ENCODE data around the gene PPM1J.
A peak's percentile ranks its signal among the peaks of the same experiment; 100 is the strongest.
"Not testable (repeated sequence)": the region's sequence is repeated elsewhere in the genome, so short reads cannot be mapped to it uniquely, and the experiment has no call there.

PPM1J gene

DNA sequence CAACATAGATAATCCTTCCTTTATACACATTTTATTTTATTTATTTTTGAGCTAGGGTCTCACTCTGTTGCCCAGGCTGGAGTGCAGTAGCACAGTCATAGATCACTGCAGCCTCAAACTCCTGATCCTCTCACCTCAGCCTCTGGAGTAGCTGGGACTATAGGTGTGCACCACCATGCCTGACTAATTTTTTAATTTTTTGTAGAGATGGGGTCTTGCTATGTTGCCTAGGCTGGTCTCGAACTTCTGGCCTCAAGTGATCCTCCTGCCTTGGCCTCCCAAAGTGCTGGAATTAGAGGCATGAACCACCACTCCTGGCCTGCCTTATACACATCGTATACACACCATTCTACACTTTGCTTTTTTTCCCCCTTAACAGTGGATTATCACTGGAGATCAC is 6.2 kb upstream of the PPM1J start:
- not testable (repeated sequence) for DNase-seq

DNA sequence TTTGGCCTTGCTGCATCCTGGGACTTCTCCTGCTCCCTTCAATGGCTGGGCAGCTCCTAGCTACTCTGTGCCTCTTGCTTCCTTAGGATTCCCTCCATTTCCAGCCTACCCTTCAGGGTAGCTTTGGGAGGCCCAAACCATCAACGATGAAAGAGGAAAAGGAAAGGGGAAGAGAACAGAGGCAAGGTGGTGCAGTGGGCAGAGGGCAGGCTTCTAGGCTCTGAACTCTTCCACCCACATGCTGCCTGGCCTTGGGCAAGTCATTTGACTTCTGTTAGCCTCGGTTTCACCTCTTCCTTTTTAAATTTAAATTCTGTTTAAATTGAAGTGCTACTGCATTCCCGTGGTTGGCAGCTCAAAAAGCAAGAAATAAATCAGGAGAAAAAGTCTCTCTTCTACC is 5.7 kb upstream of the PPM1J start:
- no peak for DNase-seq

DNA sequence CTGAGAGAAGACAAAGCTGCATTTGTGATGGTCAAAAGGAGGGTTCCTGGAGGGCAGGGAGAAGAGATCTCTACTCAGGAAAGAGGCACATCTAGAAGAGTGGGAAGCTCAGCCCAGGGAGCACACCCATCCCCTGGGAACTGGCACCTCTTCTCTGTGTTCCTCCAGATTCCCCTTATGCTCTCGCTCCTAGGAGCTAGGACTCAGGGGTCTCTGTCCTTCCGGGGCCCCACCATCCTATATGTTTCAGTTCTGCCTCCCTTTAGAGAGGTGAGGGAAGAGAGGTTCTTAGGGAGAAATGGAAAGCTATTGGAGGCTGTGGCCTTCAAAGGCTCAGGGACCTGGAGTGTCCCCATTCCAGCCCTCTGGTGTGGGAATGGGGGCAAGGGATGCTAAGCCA is 4.6 kb upstream of the PPM1J start:
- no peak for DNase-seq

DNA sequence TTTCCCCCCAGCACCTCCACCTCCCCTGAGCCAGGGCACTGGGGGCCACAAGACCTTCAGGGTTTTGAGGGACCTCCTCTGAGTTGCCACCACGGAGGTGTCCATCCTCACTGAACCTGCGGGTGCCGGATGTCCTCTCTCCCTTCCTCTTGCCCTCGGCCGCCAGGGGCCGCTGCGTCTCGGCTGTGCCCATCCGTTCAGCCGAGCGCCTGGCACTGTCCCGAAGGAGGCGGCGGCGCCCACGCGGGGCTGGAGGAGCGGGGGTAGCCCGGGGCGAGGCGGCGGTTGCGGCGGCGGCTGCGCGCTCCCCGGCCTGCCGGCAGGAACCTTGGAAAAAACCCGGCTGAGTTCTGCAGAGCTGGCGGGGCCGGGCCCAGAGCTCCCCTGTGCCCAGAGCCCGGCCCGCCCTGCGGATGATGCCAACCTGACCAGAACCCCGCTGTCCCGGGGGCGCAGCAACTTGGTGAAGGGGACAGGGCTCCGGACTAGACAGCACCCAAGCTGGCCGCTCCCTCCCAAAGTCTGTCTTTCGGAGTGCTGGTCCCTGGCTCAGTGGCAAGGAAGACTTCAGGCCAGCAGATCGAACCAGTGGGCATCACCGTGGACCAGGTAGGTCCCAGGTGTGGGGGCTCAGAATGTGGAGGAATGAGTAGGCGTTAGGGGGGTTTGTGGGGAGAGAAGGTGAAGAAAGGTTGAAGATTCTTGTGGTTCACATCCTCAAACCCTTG is 3.7 kb upstream of the PPM1J start:
- peak; percentile 73 for DNase-seq

DNA sequence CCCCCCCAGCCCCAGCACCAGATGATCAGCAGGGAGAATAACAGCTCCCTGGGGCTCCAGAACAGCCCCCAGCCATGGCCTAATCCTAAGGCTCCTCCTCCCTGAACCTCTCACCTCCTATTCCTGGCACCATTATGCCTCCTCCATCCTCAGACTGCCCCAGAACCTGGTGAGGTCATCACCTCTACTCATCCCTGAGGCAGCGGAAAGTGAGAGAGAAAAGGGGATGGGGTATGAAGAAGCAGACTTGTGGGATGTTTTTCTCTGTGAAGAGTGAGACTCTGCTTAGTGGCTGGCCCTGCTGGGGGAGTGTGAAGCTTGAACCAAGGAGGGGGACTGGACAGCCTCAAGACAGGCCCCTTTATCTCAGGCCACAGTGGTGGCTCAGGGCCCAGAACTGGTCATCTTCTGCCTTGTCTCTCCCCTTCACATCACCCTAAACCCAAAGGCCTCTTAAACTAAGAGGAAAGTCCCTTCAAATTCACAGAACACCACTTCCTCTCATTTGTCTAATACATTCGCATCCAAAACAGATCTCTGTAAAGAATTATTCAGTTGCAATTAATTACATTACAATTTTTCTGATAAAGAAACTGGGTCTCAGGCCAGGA is 2.2 kb upstream of the PPM1J start:
- no peak for DNase-seq

DNA sequence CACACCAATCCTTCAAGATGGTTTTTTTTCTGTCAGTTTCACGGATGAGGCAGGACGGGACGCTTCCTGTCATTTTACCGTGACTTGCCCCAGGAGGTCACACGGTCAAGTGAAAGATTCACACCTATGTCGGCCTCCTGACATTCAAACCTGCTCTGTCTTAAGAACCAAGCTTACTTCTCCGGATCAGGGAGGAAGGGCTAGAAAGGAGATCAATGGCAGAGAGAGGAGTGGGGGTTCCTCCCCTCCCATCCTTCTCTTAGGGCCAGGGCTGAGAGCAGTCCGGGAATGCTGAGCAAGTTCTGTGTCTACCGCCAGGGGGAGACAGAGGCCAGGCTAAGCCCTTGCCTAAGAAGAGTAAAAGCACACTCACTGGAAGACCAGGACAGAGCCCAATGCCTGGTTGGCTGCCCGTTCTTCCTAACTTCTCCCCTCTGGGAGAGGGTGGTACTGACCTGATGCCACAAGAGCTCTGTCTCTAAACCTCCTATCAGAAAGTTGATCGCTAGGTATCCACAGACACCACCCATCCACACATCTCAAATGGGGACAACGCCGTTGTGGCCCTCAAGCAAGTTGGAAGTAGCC is 1.1 kb upstream of the PPM1J start:
- peak; percentile 68 for DNase-seq

DNA sequence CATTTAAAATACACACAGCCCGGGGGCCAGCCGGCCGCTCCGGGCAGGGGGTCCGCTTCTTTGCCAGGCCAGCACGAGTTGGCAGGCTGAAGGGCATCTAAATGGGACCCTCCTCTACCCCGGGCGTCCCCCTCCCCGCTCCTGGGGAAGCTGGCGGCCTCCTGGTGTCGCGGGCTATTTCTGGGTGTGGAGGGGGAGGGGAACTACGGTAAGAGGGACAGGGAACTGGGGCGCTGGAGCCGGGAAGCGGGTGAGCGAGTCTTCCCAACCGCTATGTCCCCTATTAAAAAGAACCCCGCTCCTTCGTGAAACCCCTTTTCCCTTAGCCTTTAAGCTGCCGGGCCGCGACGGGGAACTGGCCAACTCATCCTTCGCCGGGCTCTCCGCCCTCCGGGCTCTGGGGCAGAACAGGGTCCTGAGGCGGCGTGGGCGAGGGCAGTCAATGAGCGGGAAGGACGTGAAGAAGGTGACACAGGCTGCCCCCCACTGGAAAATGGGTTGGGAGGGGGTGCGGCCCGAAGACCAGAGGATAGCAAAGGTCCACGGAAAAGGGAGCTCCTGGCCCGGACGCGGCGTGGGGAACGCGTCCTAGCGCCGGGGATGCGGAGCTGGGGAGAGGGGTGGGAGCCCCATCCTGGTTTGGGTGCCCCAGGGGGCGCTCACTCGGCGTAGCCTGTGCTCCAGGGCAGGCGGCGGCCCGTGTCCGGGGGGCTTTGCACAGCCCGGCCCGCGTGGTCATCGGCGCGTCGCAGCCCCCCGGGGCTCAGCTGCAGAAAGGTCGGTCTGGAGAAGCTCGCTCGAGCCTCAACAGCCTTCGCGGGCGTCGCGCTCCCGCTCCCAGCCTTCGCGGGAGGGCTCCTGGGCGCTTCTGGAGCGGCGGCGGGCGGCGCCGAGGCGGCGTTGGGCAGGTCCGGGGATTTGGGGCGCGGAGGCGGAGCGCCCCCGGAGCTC is 544 bp downstream of the PPM1J start:
- no peak for DNase-seq

DNA sequence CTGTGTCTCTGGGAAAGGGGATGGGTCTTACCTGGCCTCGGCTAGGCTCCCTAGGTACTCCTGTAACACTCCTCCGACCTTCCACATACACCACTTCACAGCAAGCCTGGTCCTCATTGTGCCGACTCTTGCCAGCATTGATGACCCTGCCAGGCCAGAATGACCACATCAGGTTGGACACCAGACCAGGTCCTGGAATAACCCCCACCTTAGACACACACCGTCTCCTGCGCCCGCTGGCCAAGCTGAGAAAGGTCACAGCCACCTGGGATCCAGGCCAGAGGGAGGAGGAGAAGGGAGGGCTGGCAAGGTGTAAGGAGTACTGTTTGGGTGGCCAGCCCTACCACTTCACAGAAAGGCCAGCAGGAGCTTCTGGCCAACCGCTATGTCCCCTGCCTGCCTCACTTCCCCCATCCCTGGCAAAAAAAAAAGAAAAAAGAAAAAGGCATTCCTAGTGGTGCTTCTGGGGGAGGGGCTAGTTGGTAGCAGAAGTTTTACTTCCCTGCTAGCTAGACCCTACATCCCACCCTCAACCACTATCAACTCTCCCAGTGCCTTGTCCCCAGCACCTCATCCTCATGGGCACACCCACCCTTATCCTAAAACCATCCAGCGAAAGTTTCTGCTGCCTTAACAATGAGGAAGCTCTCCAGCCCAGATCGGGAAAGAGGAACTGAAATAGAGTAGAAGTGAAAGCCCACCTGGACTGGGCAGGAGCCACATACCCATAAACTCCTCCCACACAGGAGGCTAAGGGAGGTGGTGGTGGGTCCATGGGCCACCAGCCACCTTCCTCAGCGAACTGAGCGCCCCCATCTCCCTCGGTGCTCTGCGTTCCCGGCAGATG is 1.4 kb downstream of the PPM1J start:
- no peak for DNase-seq

DNA sequence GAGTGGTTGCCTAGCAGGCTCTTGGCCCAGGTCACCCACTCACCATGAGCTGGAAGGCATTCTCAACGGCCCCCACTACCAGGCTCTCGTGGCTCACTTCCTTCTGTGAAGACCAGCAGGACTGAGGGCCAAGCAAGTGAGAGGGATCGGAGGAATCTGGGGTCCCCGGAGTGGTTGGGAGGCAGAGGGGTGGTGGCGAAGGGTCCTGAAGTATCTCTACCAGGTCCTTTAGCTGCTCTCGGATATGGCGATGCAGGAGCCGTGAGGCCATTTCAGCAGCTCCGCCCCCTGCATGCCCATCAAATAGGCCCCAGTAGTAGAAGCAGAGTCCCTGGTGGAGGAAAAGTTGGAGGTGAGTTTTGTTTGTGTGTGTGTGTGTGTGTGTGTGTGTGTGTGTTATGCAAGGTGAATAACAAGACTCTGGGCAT is 2.4 kb downstream of the PPM1J start:
- DNase-seq: no peak

DNA sequence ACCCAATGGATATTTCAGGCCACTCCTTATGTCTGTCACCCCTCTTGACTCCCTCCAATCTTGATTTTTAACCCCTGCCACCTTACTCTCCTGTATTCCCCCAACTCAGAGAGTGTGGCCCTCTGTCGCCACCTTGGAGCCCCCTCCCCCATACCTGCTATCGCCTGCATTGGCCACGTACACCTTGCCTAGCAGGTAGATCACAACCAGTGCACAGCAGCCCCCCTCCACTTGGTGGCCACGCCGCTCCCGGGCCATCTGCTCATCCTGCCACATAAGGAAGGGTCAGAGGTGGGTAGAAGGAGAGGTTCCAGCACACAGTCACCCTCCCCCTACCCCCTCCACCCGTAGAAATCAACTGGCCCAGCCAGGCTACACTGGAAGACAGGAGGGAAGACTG is 2.9 kb downstream of the PPM1J start:
- DNase-seq: no peak

DNA sequence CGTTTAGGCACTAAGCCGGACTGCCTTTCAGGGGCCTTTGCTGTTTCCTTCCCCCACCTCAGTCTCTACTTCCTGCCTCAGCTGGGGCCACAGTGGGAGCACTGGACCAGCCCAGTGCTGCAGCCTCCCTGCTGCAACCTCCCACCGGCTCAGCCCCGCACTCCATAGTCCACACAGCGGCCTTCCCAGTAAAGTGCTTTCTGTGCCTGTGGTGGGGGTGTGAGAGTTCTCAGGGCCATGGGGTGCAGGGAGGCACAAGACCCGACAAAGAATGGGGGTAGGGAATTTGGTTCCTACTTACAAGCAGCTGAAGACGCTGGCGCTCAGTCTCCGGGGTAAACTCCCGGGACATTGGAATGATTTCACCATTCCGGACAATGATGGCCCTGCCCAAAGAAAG is 3.5 kb downstream of the PPM1J start:
- DNase-seq: no peak

DNA sequence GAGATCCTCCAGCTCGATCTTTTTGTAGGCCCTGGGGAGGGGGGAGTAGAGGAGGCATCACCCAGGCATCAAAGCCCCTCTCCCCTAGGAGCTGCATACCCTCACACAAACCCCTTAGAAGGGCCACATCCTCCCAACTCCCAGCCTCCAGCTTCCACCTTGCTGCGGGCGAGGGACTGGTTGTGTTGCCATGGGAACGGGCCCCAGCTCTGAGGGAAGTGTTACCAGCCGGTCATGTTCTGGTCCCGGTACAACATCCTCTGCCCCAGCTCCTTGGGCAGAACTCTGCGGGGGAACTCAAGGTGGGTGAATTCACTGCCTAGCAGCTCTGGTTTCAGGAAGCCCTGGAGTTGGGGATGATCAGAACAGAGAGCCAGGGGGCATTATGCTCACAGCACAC is 4.1 kb downstream of the PPM1J start:
- no peak for DNase-seq

DNA sequence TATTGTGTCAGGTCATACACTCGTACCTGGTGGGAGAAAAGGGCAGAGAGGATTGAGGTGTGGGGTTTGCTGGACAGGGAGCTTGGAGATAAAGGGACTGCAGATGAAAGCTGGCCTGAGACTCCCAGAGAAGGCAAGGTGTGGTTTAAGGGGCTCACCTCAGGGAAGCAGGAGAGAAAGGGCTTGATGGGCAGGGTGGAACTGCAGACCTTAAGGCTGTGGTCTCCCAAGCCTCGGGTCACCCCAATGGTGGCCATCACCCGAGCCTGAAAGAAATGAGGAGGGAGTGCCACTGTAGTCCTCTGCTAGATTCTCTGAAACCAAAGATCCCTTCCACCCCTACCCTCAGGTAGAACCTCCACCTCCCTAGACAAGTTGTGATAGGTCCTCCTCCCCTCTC is 4.5 kb downstream of the PPM1J start:
- DNase-seq: no peak

DNA sequence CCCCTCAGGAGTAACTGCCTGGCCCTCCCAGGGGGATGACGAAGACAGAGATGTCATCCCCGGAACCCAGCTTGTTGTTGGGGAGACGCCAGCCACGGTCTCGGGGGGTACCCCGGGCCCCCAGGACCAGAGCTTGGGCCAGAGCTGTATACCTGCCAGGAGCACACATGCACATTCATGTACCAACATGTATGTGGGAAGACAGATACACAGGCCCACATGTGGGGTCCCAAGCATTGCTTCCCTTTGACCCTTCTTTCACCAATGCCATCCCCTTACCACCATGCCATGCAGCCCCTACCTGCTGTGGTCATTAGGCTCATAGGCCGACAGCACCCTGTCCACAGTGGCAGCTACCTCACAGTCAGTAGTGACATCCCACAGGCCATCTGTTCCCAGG is 5.0 kb downstream of the PPM1J start:
- DNase-seq: no peak

DNA sequence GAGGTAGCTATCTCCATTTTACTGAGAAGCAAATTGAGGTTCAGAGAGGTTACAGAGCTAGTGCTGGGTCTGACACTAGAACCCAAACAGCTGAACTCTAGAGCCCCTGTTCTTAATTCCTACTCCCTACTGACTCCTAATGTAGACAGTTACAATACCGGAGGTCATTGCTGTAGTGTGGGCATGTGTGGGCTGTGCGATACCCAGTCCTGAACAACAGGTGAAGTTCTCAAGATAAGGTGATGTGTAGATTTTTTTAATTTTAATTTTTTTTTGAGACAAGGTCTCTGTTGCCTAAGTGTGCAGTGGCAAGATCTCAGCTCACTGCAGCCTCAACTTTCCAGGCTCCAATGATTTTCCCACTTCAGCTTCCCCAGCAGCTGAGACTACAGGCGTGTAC is 6.6 kb downstream of the PPM1J start:
- DNase-seq: no peak

DNA sequence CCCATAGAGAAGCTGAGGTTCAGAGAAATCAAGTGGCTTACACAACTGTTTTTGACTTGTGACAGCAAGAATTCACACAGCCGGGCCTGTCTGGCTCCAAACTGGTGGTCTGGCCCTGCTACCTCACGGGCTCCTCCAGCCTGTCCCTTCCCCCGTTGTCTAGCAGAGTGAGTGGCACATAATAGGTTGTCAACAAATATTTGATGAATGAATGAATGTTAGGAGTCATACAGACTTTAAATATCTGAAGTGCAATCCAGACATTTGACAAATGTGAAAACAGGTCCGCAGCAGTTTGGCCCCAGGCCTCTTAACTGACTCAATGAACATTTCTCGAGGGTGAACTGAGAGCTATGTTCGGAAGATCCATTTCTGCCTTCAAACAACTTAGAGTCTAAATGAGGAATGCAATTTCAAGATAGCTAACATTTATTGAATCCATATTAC is 7.1 kb downstream of the PPM1J start:
- DNase-seq: no peak

DNA sequence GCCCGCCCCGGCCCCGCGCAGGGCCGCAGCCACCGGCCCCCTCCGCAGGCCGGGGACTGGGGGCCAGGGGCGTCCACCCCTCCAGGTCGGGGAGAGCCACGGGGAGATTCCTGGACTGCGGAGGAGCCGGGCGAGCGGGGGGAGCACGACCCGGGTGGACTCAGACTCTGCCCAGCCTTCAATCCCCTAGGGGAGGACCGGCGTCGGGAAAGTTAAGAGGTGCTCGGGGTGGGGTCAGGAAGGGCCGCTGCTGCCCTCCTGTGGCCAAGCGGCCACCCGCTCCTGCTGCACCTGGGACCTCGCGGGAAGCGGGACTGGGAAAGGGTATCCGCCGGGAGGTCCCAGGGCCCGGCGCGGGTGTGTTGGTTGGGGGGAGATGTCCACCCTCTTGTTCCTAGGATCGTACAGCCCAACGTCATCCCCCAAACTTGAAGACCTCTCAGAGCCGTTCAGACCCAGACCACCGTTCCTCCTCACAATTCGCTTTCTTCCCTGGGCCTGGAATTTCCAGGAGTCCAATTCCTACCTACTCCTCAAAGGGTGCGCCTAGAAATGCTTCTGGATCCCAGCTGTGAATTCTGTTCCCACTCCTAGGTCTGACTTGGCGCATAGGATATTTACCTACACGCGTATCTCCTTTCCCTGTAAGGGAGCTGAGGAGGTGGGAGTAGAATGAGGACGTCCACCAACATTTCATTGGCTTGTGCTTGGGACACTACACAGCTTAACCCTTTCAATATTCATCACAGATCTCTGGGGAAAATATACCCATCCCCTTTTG is 7.7 kb downstream of the PPM1J start:
- peak; percentile 76 for DNase-seq

DNA sequence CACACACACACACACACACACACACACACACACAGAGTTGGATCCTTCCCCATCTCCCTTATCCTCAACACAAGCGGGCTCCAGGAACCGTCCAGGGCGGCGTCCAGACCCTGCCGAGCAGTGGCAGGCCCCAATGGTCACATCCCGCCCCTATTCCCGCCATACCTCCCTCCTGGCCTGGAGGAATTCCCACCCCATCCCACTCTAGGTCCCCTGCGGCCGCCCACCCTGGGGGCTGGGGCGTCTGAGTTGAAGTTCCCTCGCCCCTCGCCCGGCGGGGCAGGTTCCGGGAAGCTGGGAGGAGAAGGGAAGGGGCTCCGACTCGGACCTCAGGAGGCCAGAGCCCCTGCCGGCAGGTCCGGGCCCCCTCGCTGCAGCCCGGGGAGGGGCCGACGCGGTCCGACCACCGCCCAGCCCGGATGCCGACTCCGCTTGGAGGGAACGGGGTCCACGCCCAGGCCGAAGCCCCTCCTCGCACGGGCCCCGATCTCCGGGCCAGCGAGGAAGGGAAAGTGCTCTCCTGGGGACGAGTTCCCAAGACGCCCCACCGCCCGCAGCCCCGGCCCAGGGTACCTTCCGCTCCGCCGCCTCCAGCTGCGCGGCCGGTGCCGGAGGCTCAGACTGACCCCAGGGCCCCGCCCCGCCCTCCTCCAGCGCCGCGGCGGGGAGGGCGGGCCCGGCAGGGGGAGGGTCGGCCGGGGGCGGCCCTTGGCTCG is 8.5 kb downstream of the PPM1J start, which contains the start of gene RHOC:
RHOC (minus strand) TSS at position 623 of the 716 bp plus-strand sequence. CDS start 3,328 bp downstream, outside the sequence.
- no peak for DNase-seq

DNA sequence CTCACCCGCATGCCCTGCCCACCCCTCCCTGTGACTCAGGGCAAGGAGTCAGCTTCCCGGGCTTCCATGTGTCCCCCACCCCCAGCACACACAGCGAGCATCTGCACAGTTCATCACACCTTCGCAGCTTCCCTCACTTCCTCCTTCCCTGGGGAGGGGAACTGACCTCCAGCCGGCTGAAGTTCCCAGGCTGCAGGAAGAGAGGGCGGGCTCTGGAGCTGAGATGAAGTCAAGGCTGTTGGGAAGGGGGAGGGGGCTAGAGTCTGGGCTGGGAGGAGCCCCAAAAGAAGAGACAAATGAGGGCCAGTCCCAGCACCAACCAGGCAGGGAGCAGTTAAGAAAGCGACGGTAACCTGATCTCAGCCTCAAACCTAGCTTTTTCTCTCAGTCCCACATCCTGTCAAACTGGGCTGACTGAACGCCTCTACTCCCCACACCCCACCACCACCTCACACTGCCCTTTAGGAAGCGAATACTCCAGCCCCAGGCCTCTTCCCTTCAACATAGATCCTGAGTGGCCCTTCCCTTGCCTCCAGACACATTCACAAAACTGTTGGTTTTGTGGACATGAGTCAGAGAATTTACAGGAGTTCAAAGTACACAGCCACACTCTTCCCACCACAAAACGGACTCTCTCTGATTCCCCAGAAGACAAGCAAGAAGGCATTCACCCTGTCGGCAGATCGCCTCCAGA is 10.1 kb downstream of the PPM1J start:
- peak; percentile 89 for DNase-seq

DNA sequence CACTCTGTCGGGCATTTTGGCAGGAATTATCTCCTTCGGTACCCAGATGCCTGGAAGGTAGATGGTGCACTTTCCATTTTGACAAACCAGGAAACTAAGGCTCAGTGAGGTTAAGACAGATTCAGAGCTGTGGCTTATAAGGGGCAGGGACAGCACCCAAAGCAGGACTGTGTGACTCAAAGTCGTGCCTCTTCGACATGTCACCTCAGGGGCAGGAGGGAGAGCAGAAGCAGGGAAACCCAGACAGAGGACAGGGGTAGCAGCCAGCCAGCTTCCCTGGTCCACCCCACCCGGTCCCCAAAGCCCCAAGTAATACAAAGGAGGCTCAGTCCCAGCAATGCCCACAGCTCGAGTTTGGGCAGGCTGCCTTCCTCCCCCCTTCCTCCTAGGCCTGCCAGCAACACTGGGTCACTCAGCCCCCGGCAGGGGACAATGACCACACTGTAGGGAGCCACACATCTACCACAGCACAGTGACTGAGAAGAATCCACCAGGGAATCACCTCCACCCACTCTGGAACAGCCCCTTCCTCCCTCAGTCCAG is 10.7 kb downstream of the PPM1J start:
- no peak for DNase-seq
